GM23248 (cell line): ENCODE measurements around the gene MOK. TPM values are rescaled to one million over a fixed set of nuclear protein-coding genes. Genes with fewer than 3 reads are reported as not detected.

Source experiments
- DNase-seq: peaks from one replicate; pipeline ENCODE4 v3.0.0-alpha.2; 2015
- H2AFZ ChIP-seq: fragments of 200-600 bp; sonication (generic); 2 replicates; pipeline ENCODE4 v1.6.1; 2016; ENCODE audit warnings: antibody characterized with exemption
- H3F3A ChIP-seq: fragments of 200-600 bp; sonication (generic); 2 replicates; pipeline ENCODE4 v1.6.1; 2016; ENCODE audit warnings: mild to moderate bottlenecking, antibody characterized with exemption, mixed run types; ENCODE audit not compliant: insufficient read depth
- H3K27ac ChIP-seq: fragments of 200-600 bp; sonication (generic); 2 replicates; pipeline ENCODE4 v1.5.1; 2016; ENCODE audit warnings: mild to moderate bottlenecking
- H3K27me3 ChIP-seq: fragments of 200-600 bp; sonication (generic); replicated peaks from 2 replicates; pipeline ENCODE4 v1.6.1; 2016; ENCODE audit warnings: mild to moderate bottlenecking; ENCODE audit not compliant: insufficient read depth
- H3K36me3 ChIP-seq: fragments of 200-600 bp; sonication (generic); 2 replicates; pipeline ENCODE4 v1.6.1; 2016; ENCODE audit warnings: low read depth, mild to moderate bottlenecking
- H3K4me1 ChIP-seq: fragments of 200-600 bp; sonication (generic); 2 replicates; pipeline ENCODE4 v1.6.1; 2016; ENCODE audit warnings: mild to moderate bottlenecking; ENCODE audit not compliant: insufficient read depth
- H3K4me2 ChIP-seq: fragments of 200-600 bp; sonication (generic); one replicate; pipeline ENCODE4 v1.6.1; 2016; ENCODE audit warnings: mild to moderate bottlenecking; ENCODE audit not compliant: unreplicated experiment
- H3K4me3 ChIP-seq: fragments of 200-600 bp; sonication (generic); 2 replicates; pipeline ENCODE4 v1.5.1; 2016; ENCODE audit warnings: mild to moderate bottlenecking
- H3K79me2 ChIP-seq: fragments of 200-600 bp; sonication (generic); 2 replicates; pipeline ENCODE4 v1.6.1; 2016; ENCODE audit warnings: mild to moderate bottlenecking; ENCODE audit not compliant: insufficient read depth
- H3K9ac ChIP-seq: fragments of 200-600 bp; sonication (generic); 2 replicates; pipeline ENCODE4 v1.6.1; 2016; ENCODE audit warnings: mild to moderate bottlenecking
- H3K9me2 ChIP-seq: fragments of 200-600 bp; sonication (generic); 2 replicates; pipeline ENCODE4 v1.6.1; 2016; ENCODE audit warnings: mixed run types, mild to moderate bottlenecking, moderate library complexity; ENCODE audit not compliant: insufficient read depth
- H3K9me3 ChIP-seq: fragments of 200-600 bp; sonication (generic); one replicate; pipeline ENCODE4 v1.6.1; 2017; ENCODE audit warnings: low read depth
- H4K20me1 ChIP-seq: fragments of 200-600 bp; sonication (generic); 2 replicates; pipeline ENCODE4 v1.6.0; 2016; ENCODE audit not compliant: insufficient read depth
- EZH2 ChIP-seq: fragments of 200-600 bp; sonication (generic); IDR thresholded peaks from 2 replicates; pipeline ENCODE4 v1.6.1; 2018; ENCODE audit warnings: antibody characterized with exemption, mild to moderate bottlenecking; ENCODE audit not compliant: insufficient read depth, poor library complexity, severe bottlenecking
- EZH2phosphoT487 ChIP-seq: fragments of 200-600 bp; sonication (generic); IDR thresholded peaks from 2 replicates; pipeline ENCODE4 v1.6.1; 2018; ENCODE audit warnings: antibody characterized with exemption, moderate library complexity, mild to moderate bottlenecking, low read depth; ENCODE audit not compliant: insufficient read depth
- WGBS, 2 experiments: methylation state at CpG; one replicate each; pipeline ENCODE4 v1.1.6; 2015 to 2017; ENCODE audit warnings: low lambda C conversion rate in 2 of 2, low coverage in 1 of 2; ENCODE audit errors: missing lambda C conversion rate in 2 of 2; 5-methylcytosine and 5-hydroxymethylcytosine counted together
- in situ Hi-C: fragments of 300-500 bp; cut with MboI; formaldehyde crosslinking; loops from 2 replicates; pipeline ENCODE4 v1.15.0; 2020
- polyA plus RNA-seq: library from polyadenylated mRNA; unstranded; fragments of >200 nt; fragmentation: Nextera tagmentation; extraction: Ambion mirVana; gene quantifications from 2 replicates; pipeline ENCODE4 v1.2.1, GENCODE V29; 2016
- total RNA-seq: library from RNA; depleted of rRNA; stranded (reverse); fragments of >200 nt; shearing (Covaris generic); gene quantifications from 2 replicates; pipeline ENCODE4 v1.2.3, GENCODE V29; 2014

Gene MOK
- total and polyA plus RNA-seq, 2 experiments from 2014 or later = 34.9 to 67.9 TPM

DNA sequence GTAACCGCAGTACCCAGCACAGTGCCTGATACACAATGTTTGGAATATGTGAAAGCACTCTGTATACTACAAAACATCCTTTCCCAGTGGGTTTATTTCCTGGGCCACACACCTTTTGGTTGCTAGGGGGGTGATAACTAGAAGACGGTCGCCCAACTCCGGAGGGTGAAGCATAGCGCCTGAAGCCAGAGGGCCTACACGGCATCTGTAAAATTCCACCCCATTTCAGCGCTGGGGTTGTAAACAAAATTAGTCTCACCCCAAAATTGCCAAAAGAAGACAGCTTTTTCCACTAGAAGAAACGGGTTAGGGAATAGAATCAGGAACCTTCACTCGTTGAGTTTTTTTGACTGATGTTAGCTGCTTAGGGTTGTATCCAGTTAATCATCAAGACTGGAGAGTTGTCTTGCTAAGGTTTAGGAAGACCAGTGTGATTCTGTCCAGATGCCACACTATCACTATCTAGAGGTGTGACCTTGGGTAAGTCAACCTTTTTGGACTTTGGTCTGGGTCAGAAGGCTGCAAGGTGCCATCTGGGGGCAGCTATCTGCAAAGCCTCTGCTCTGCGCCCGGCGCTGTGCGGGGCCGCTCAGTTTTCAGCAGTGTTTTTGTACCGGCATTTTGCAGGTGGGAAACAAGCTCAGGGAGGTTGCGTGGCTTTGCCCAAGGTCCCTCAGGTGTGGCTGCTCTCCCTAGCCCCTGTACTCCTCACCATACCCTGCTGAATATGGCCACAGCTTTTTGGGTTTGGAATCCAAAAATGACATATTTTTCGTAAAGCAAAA lies 15.9 kb upstream of the MOK start:
- Histone ChIP-seq H3K4me3 (peak overlapping the region; percentile 85), H3K27me3 (no peaks in the 10 kb centered on the region), H3K79me2 (peaks cover 17% of the 10 kb centered on the region), H3K4me1 (peaks cover 26% of the 10 kb centered on the region), H3F3A (peaks cover 31% of the 10 kb centered on the region), H3K4me2 (peak overlapping the region; percentile 93), H4K20me1 (no peaks in the 10 kb centered on the region), H2AFZ (0 out of 2 replicates have a peak overlapping the region, but pooled peaks have one; percentile 74), H3K36me3 (peaks cover 3% of the 10 kb centered on the region), H3K9ac (peak overlapping the region; percentile 89), H3K27ac (peak overlapping the region; percentile 74; the same call in 1 of the 2 replicates), H3K9me3 (no peaks in the 10 kb centered on the region), H3K9me2 (no peaks in the 10 kb centered on the region)
- in situ Hi-C loops = loop anchor here (25.0 kb wide), 1 partner anchor 359 kb away; the partner anchor contains the start of gene DYNC1H1
- WGBS, 2 experiments = 88 to 89% methylated on average over 17 of the region's 17 CpGs
- TF ChIP-seq EZH2phosphoT487 = no peak
- TF ChIP-seq EZH2 = no peak
- DNase-seq = no peak

DNA sequence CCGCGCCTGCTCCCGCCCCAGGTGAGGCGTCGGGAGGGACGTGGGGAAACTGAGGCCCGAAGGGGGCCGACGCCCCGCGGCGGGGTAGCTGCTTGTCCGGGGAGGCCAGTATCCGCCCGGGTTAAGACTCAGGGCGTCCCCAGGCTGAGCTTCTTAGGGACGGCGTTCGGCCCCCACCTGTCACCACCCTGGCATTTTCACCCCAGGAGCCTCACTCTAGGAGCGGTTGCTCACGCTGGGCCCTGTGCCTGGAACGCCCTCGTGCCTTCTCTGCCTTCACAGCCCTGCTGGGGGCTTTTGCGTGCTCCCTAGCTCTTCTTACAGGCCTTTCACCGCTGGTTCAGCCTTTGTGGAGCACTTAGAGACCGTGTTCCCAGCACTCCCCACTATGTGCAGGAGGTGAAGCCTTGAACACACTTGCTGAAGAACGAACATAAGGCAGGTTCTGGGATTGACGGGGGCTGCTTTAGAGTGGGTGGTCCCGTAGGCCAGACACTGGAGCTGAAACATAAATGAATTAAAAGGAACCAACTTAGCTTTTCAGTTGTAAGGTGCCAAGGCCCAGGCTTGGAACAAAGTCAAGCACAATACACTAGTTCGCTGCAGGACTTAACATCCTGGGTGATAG lies 15.2 kb upstream of the MOK start:
- H3K9me2 ChIP-seq = no peaks in the 10 kb centered on the region

GRCh38 chr14:102319351-102320032 lies 14.5 kb upstream of the MOK start, which contains the start of gene ZNF839:
ZNF839 (plus strand) TSS chr14:102319746; CDS start chr14:102319766, 20 bp downstream.
- Histone ChIP-seq H3K4me1 (peaks cover 28% of the 10 kb centered on the region), H3F3A (peaks cover 32% of the 10 kb centered on the region), H3K4me3 (peak within 1 kb of the TSS; percentile 85), H2AFZ (peak within 1 kb of the TSS; percentile 93), H3K79me2 (peaks cover 17% of the 10 kb centered on the region), H3K27ac (peak within 1 kb of the TSS; percentile 74), H3K4me2 (peak within 1 kb of the TSS; percentile 93), H3K9ac (peak within 1 kb of the TSS; percentile 89), H3K9me2 (no peaks in the 10 kb centered on the region), H3K36me3 (no peaks in the 10 kb centered on the region), H3K27me3 (no peaks in the 10 kb centered on the region), H3K9me3 (no peaks in the 10 kb centered on the region), H4K20me1 (no peaks in the 10 kb centered on the region)
- DNase-seq = peak; percentile 96
- in situ Hi-C loops = loop anchor here (25.0 kb wide), 1 partner anchor 357 kb away; the partner anchor contains the start of gene DYNC1H1
- no peak for TF ChIP-seq EZH2
- TF ChIP-seq EZH2phosphoT487 = no peak
- 1% methylated on average over 28 to 33 of the region's 71 CpGs for WGBS, 2 experiments

More for the DNA sequence above, 15.2 kb upstream of the MOK start:
- Histone ChIP-seq H3K36me3 (no peaks in the 10 kb centered on the region), H3K79me2 (peaks cover 17% of the 10 kb centered on the region), H3F3A (peaks cover 32% of the 10 kb centered on the region), H3K9me3 (no peaks in the 10 kb centered on the region), H3K4me1 (peaks cover 27% of the 10 kb centered on the region), H2AFZ (peak overlapping the region; percentile 74), H3K27ac (peak overlapping the region; percentile 74), H3K4me3 (peak overlapping the region; percentile 85), H4K20me1 (no peaks in the 10 kb centered on the region), H3K27me3 (no peaks in the 10 kb centered on the region), H3K4me2 (peak overlapping the region; percentile 93), H3K9ac (peak overlapping the region; percentile 89)
- TF ChIP-seq EZH2phosphoT487 (no peak), EZH2 (no peak)
- 2 to 10% methylated on average over 11 to 28 of the region's 30 CpGs for WGBS, 2 experiments
- in situ Hi-C loops = loop anchor here (25.0 kb wide), 1 partner anchor 358 kb away; the partner anchor contains the start of gene DYNC1H1
- DNase-seq = peak; percentile 88

DNA sequence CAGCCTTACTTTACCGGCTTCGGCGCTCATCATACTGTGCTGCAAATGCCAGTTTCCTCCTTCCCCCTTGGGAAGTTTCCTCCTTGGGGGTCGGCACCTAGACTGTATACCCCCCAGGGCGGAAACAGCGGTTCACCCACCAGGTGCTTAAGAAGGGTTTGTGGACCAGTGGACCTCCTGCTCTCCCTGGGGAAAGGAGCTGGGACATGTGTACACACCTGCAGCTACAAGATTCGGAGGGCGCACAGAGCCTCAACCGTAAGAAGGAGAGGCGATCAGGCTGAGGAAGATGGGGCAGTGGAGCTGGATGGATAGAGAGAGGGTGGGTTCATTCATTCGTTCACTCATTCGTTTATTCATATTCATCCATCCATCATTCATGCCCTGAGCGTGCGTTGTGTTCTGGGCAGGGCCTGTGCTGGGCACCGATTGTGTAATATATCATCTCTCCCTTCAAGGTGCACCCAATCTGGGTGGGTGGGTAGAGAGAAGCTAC lies 13.9 kb upstream of the MOK start:
- H3K79me2 ChIP-seq = peaks cover 12% of the 10 kb centered on the region
- peaks cover 32% of the 10 kb centered on the region for H3F3A ChIP-seq
- H3K4me1 ChIP-seq = peaks cover 32% of the 10 kb centered on the region
- no peaks in the 10 kb centered on the region for H3K9me2 ChIP-seq
- 65% methylated on average over 15 of the region's 15 CpGs for WGBS, 2 experiments
- H4K20me1 ChIP-seq = no peaks in the 10 kb centered on the region
- peak overlapping the region; percentile 89 for H3K9ac ChIP-seq
- H3K27ac ChIP-seq = peak overlapping the region; percentile 74
- H3K36me3 ChIP-seq = no peaks in the 10 kb centered on the region
- H3K4me3 ChIP-seq = peak overlapping the region; percentile 85
- H3K4me2 ChIP-seq = peak overlapping the region; percentile 87
- in situ Hi-C loops = loop anchor here (25.0 kb wide), 1 partner anchor 357 kb away; the partner anchor contains the start of gene DYNC1H1
- no peaks in the 10 kb centered on the region for H3K9me3 ChIP-seq
- no peak for DNase-seq
- TF ChIP-seq EZH2phosphoT487 (no peak), EZH2 (no peak)
- peak overlapping the region; percentile 93 for H2AFZ ChIP-seq
- H3K27me3 ChIP-seq = no peaks in the 10 kb centered on the region
